Left lung (tissue), 10 donors: ENCODE measurements around the gene BHMT2. TPM values are rescaled to one million over a fixed set of nuclear protein-coding genes. Genes with fewer than 3 reads are reported as not detected.

Experiments
- ATAC-seq: fragments of 200-7000 bp; cut with Tn5 transposase; one replicate; pipeline ENCODE4 v1.9.1; 2020; ENCODE audit warnings: moderate library complexity
- DNase-seq, 4 donors: peaks; one replicate each; pipeline ENCODE4 v3.0.0-alpha.2; 2013 to 2020
- H3K27ac ChIP-seq, 2 donors: fragments of 200-600 bp; sonication (generic) in 1 of 2; one replicate each; pipeline versions ENCODE4 v1.5.0 to v1.8.0; 2020 to 2021
- H3K27me3 ChIP-seq, 2 donors: fragments of 200-600 bp; sonication (generic) in 1 of 2; one replicate each; pipeline versions ENCODE4 v1.5.0 to v1.8.0; 2020 to 2021
- H3K36me3 ChIP-seq, 2 donors: fragments of 200-600 bp; sonication (generic) in 1 of 2; one replicate each; pipeline versions ENCODE4 v1.5.0 to v1.8.0; 2020 to 2021
- H3K4me1 ChIP-seq, 2 donors: fragments of 200-600 bp; one replicate each; pipeline ENCODE4 v1.8.0; 2021
- H3K4me3 ChIP-seq, 2 donors: fragments of 200-600 bp; sonication (generic) in 1 of 2; one replicate each; pipeline versions ENCODE4 v1.5.0 to v1.8.0; 2020 to 2021; ENCODE audit warnings: mild to moderate bottlenecking in 1 of 2
- H3K9me3 ChIP-seq, 2 donors: fragments of 200-600 bp; sonication (generic) in 1 of 2; one replicate each; pipeline versions ENCODE4 v1.5.0 to v1.8.0; 2020 to 2021
- CTCF ChIP-seq, 2 donors: fragments of 200-600 bp; sonication (generic) in 1 of 2; IDR thresholded peaks; one replicate each; pipeline versions ENCODE4 v1.5.0 to v1.8.0; 2021; ENCODE audit warnings: antibody characterized with exemption in 2 of 2
- intact Hi-C, 2 donors: fragments of 100-400 bp; cut with DNase I; formaldehyde crosslinking; loops; one replicate each; pipeline versions ENCODE4 v1.11.2 to v1.14.2; 2022
- polyA plus RNA-seq, 6 donors: library from polyadenylated mRNA; unstranded; fragments of 120-200 nt; gene quantifications; one replicate each; pipeline ENCODE4 v1.2.1, GENCODE V29; 2013; ENCODE audit not compliant: insufficient read length in 6 of 6
- total RNA-seq, 2 donors: library from RNA; stranded (reverse); fragmentation: NEBNext Ultra II Directional; extraction: Animal tissue kit (Norgen Biotek cat#: 25700); gene quantifications; one replicate each; pipeline ENCODE4 v1.2.1, GENCODE V29; 2021
- donor health status: DM: no; HTN: yes; CAD: no.
- donor health status: DM: no; HTN: no; CAD: no.

Gene BHMT2
- total and polyA plus RNA-seq, 8 donors = 1.8 to 4.8 (median 2.0) TPM

- peak in 1 of 4 donors; percentile 75 for DNase-seq
- Histone ChIP-seq H3K4me1 (no peaks in the 10 kb centered on the region), H3K27me3 (peaks cover 36 to 57% of the 10 kb centered on the region in 2 donors), H3K36me3 (no peaks in the 10 kb centered on the region), H3K27ac (no peak within 1 kb of the TSS), H3K4me3 (no peak within 1 kb of the TSS), H3K9me3 (no peaks in the 10 kb centered on the region)
- TF ChIP-seq CTCF (IDR thresholded peaks at IDR 0.05) = no peak
- intact Hi-C loops = no loop called here
- ATAC-seq = peak; percentile 16
Measured at GRCh38 chr5:79111387-79111959, 41.9 kb downstream of the BHMT2 start, which contains the start of gene BHMT. BHMT (plus strand) TSS chr5:79111809; CDS start chr5:79111886, 77 bp downstream.

GRCh38 chr5:79111960-79112702 lies 42.6 kb downstream of the BHMT2 start:
- ATAC-seq (peak; percentile 44), DNase-seq (peak in 1 of 4 donors; percentile 77)
- Histone ChIP-seq H3K27ac (no peak overlapping the region), H3K36me3 (no peaks in the 10 kb centered on the region), H3K9me3 (no peaks in the 10 kb centered on the region), H3K4me1 (no peaks in the 10 kb centered on the region), H3K4me3 (no peak overlapping the region), H3K27me3 (peaks cover 36 to 57% of the 10 kb centered on the region in 2 donors)
- intact Hi-C loops = no loop called here
- TF ChIP-seq CTCF (IDR thresholded peaks at IDR 0.05) = no peak

GRCh38 chr5:79112703-79113058 lies 43.1 kb downstream of the BHMT2 start:
- DNase-seq (no peak), ATAC-seq (no peak)
- peaks cover 36 to 57% of the 10 kb centered on the region in 2 donors for H3K27me3 ChIP-seq
- no peaks in the 10 kb centered on the region for H3K36me3 ChIP-seq
- H3K27ac ChIP-seq = no peak overlapping the region
- H3K4me1 ChIP-seq = no peaks in the 10 kb centered on the region
- no peaks in the 10 kb centered on the region for H3K9me3 ChIP-seq
- no peak for TF ChIP-seq CTCF (IDR thresholded peaks at IDR 0.05)
- intact Hi-C loops = no loop called here
- no peak overlapping the region for H3K4me3 ChIP-seq

- H3K27me3 ChIP-seq = peaks cover 0 to 7% of the 10 kb centered on the region in 2 donors
- no peaks in the 10 kb centered on the region for H3K9me3 ChIP-seq
- TF ChIP-seq CTCF (IDR thresholded peaks at IDR 0.05) = no peak
- H3K4me1 ChIP-seq = no peaks in the 10 kb centered on the region
- no peak overlapping the region for H3K27ac ChIP-seq
- ATAC-seq = no peak
- intact Hi-C loops = no loop called here
- DNase-seq = no peak
- H3K36me3 ChIP-seq = no peaks in the 10 kb centered on the region
- H3K4me3 ChIP-seq = no peak overlapping the region
Measured at GRCh38 chr5:79119486-79119885, 49.9 kb downstream of the BHMT2 start.

- Histone ChIP-seq H3K27me3 (no peaks in the 10 kb centered on the region), H3K9me3 (no peaks in the 10 kb centered on the region), H3K27ac (no peak overlapping the region), H3K4me1 (no peaks in the 10 kb centered on the region), H3K36me3 (no peaks in the 10 kb centered on the region), H3K4me3 (no peak overlapping the region)
- TF ChIP-seq CTCF (IDR thresholded peaks at IDR 0.05) = no peak
- intact Hi-C loops = no loop called here
- DNase-seq = no peak
- ATAC-seq = peak; percentile 67
Measured at GRCh38 chr5:79120221-79120620, 50.7 kb downstream of the BHMT2 start.
